ENCODE measurements around the gene ZNF677.
"Not testable (repeated sequence)": the region's sequence is repeated elsewhere in the genome, so short reads cannot be mapped to it uniquely, and the experiment has no call there.

The ZNF677 gene

DNA sequence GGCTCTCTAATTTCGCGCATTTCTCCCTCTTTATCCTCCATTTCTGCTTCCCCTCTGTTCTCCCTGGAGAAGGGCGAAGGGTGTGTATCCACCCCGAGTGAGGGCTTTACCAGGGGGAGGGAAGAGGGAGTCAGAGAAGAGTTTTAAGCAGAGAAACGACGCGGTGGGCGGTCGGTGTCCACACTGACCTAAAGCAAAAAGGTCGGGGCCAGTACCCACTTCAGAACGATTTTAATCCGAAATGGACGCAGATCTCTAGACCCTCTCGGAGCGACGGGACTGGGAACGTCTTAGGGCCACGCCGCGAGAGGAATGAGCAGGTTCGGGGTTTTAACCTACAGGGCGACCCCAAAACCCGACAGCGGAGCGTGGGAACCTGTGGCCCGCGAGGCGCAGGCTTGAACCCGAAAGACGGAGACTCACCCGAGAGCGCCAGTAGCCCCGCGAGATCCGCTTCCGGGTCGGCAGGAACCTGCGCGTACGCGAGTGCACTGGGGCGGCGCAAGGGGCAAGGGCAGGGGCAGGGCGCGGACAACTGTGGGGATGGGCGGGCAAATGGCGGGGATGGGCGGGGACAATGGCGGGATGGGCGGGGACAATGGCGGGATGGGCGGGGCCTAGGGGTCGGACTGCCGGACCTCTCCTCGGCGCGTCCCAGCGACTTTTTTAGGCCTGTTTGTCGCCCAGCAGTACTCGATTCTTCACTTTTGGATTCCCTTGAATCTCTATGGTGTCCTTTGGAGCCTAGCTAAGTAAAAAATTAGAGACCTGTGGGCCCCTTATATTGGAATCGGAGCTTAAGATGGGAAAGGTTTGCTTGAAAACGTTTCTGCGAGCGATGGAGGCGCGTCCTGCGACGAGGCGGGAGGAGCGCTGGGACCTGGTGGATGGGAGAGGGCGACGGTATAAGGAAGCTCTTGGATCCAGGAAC, at the start of gene ZNF677:
TSS of gene ZNF677 (minus strand) at position 463 of the 931 bp plus-strand sequence. CDS start 3,323 bp downstream, outside the sequence.
- no peak for DNase-seq

DNA sequence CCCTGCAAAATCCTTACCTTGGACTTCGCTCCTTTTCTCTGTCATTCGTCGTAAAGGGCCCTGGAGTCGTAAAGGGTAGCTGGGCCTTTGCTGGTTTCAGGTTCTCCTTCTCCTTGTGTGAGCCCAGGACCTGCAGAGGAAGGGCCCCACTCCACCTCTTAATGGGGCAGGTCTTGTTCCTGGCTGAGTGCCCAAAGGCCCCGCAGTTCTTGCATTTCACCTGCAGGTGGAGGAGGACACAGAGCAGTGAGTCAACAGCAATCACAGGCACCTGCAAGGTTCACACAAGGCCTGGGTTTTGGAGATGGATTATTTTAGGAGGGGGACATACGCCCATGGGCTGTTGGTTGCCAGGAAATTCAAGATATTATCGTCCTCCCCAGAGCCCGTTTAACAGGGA, 46.7 kb upstream of the ZNF677 start:
- DNase-seq, result not testable (repeated sequence)

DNA sequence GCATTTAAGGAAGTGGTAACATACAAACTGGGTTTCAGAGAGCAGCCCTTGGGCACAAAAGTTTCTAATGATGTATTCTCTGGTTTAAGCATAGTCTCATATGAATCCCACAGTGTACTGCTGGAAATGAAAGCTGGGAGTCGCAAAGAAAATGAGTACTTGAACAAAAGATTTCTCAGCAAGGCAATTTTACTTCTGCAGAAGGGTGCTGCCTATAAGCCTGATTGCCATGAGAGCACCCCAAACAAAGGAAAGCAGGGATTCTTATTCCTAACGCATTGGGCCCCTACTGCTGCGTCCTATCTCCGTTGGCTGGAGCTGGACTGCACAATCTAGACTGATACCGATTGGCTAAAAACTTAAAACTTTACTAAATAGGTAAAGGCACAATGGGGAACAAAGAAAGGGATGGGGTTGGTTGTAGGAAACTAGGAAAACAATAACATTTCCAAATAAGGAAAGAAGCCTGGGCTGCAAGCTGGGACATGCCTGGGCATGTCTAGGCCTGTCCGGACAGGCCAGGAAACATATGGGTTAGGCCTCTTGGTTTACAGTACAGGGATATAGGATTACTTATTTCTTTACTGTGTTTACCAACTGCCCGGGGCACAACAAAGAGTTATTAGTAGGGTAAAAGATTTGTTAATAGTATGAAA, 40.2 kb upstream of the ZNF677 start:
- no peak for DNase-seq

DNA sequence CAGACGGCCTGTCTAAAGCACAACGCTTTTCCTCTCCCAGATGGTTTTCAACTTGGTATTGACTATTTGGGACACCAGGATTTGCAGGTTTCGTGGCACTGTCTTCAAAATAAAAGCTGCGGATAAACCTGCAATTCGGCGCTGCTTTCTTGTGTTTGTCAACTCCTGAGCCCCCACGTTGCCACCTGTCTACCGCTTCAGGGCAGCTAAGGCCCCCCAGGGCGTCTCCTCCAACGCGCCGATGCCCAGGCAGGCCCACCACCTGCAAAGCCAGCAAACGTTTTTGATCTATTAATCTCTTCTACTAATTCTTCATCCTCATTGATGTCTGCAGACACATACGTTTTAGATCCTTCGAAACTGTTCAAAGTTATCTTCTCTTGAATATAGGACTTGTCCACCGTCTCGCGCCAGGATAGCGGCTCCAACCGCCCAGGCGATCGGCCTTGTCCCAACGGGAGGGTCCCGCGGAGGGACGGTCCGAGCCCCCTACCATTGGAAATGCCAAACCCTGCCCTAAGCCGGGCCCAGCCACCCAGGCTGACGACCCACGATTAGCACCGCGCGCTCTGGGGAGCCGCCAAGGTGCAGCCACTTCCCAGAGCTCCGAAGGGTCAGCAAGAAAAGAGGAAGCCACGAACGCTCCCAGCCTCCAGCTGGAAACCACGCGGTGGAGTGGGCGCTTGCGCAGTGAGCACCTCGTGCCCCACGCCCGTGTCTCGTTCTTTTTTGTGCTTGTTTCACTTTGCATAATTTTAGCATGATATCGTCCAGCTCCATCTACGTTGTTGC, 36.3 kb upstream of the ZNF677 start:
- DNase-seq, result no peak

DNA sequence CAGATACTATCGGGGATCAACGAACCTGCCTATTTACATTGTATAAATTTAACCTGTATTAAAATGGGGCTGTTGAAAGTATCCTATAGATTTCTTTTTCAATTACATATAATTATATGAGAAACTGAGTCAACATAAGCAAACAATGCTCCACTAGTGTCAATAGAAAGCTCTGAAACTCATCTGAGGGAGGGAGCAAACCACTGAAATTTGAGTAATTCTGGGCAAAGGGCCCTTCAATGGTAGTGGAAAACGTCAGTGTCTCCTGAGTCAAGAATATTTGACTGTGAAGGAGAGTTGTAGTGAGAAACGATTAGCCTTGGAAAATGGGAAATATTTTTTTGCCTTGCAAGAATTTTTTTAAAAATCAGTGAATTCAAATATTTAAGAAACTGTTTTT, 30.4 kb upstream of the ZNF677 start:
- no peak for DNase-seq

DNA sequence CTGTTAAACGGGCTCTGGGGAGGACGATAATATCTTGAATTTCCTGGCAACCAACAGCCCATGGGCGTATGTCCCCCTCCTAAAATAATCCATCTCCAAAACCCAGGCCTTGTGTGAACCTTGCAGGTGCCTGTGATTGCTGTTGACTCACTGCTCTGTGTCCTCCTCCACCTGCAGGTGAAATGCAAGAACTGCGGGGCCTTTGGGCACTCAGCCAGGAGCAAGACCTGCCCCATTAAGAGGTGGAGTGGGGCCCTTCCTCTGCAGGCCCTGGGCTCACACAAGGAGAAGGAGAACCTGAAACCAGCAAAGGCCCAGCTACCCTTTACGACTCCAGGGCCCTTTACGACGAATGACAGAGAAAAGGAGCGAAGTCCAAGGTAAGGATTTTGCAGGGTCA, 27.3 kb upstream of the ZNF677 start:
- DNase-seq, result not testable (repeated sequence)

DNA sequence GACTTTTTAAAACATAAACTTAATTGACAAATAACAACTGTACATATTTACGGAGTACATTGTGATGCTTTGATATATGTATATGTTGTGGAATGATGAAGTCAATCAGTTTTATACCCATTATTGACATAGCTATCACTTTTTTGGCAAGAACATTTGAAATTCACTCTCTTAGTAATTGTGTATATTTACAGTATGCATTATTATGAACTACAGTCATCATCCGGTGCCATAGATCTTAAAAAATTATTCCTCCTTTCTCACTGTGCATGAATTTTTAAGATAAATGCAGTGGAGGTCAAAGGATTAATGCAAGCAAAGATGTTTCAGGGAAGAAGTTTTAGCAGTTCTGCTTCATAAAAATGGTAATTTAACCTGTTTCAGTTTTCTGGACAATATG, 20.8 kb upstream of the ZNF677 start:
- DNase-seq, result no peak

DNA sequence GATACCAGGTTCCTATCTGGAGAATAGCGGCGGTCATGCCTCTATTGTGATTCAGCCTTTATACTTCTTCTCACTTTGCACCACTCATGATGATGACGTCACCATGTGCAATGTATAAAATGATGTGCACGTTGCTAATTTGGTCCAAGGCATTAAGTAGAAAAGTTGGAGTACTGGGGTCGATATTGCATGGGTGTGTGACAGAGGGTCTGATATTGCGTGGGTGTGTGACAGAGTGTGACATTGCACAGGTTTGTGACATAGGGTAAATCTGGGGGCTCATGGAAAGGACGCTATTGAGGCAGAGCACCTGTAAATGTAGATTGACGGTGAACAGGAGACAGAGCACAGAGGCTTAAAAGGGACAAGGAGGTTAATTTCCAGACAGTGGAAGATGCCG, 17.4 kb upstream of the ZNF677 start:
- DNase-seq, result no peak

DNA sequence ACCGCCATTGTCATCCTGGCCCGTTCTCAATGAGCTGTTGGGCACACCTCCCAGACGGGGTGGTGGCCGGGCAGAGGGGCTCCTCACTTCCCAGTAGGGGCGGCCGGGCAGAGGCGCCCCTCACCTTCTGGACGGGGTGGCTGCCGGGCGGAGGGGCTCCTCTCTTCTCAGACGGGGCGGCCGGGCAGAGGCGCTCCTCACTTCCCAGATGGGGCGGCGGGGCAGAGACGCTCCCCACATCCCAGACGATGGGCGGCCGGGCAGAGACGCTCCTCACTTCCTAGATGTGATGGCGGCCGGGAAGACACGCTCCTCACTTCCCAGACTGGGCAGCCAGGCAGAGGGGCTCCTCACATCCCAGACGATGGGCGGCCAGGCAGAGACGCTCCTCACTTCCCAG, 15.2 kb upstream of the ZNF677 start:
- DNase-seq, result not testable (repeated sequence)

DNA sequence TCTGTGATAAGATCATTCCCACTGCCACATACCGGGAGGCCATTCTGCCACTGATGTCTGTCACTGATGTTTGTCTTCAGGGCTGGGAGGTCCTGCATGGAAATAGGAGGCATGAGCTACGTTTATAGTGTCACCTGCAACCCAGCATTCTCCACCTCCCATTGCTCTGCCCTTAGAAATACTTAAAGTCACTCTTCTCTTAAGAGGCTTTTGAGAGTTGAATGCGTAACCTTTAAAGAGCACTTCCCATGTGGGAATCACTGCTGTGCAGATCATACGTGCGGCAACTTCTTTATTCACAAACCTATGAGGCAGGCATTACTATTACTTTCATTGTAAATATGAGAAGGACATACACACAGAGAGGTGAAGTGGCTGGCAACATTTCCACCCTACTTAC, 12.9 kb upstream of the ZNF677 start, which contains the start of gene VN1R4:
TSS of gene VN1R4 (minus strand) at position 101 of the 400 bp plus-strand sequence. CDS start at position 43, 58 bp downstream.
- DNase-seq, result not testable (repeated sequence)

DNA sequence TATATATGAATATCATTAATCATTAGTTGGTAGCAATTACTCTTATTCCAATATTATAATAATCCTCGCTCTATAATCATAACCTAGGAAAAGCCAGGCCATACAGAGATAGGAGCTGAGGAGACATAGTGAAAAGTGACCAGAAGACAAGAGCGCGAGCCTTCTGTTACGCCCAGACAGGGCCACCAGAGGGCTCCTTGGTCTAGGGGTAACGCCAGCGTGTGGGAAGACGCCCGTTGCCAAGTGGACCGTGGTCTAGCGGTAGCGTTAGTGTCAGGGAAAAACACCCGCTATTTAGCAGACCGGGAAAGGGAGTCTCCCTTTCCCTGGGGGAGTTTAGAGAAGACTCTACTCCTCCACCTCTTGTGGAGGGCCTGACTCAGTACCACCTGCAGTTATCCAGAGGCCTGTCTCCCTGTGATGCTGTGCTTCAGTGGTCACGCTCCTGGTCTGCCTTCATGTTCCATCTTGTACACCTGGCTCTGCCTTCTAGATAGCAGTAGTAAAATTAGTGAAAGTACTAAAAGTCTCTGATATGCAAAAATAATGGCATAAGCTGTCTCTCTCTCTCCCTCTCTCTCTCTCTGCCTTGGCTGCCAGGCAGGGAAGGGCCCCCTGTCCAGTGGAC, 3.2 kb upstream of the ZNF677 start, which contains the start of gene VN1R2:
TSS of gene VN1R2 (plus strand) at position 578 of the 628 bp plus-strand sequence. CDS start 84 bp downstream, outside the sequence.
- not testable (repeated sequence) for DNase-seq

DNA sequence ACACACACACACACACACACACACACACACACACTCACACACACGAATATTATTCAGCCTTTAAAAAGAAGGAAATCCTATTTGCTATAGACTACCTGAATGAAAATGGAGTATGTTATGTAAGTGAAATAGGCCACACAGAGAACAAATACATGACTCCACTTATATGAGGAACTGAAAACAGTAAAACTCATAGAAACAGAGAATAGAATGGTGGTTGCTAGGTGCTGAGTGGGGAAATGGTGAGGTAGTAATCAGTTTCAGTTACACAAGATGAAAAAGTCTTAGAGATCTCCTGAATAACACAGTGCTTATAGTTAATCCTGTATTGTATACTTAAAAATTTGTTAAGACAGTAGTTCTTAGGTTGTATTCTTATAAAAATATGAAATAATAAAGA, 8.2 kb downstream of the ZNF677 start:
- no peak for DNase-seq

DNA sequence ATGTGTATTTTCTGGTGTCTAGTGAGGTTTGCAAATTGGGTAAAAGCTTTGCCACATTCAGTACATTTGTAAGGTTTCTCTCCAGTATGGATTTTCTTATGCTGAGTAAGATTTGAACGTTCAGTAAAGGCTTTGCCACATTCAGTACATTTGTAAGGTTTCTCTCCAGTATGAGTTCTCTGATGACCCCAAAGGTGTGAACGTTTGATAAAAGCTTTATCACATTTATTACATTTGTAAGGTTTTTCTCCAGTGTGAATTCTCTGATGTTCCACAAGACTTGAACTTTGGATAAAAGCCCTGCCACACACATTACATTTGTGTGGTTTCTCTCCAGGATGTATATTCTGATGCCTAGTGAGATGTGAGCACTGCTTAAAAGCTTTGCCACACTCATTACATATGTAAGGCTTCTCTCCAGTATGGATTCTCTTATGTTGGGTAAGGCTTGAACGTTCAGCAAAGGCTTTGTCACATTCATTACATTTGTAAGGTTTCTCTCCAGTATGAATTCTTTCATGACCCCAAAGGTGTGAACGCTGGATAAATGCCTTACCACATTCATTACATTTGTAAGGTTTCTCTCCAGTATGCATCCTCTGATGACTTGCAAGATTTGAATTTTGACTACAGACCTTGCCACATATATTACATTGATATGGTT, 17.4 kb downstream of the ZNF677 start:
- no peak for DNase-seq

DNA sequence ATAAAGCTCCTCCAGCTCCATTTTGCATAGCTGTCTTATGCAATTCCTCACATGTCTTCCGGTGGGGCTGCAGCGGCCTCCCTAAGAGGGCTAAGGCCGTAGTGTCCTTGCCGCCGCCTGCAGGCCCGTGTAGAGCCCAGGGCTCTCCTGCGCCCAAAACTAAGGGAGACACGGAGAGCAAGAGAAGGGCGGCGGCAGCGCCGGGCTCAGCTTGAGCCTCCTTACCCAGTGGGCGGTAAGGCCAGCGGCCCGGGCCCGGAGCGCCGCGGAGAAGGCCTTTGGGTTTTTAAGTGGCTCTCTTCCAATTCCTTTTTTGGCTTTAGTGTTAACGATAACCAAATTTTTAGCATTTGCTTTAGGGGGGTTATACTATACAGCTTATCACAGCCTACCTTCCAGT, 30.1 kb downstream of the ZNF677 start:
- DNase-seq, result no peak

DNA sequence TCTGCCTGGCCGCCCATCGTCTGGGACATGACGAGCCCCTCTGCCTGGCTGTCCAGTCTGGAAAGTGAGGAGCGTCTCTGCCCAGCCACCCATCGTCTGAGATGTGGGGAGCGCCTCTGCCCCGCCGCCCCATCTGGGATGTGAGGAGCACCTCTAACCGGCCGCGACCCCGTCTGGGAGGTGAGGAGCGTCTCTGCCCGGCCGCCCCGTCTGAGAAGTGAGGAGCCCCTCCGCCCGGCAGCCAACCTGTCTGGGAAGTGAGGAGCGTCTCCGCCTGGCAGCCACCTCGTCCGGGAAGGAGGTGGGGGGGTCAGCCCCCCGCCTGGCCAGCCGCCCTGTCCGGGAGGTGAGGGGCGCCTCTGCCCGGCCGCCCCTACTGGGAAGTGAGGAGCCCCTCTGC, 32.0 kb downstream of the ZNF677 start:
- not testable (repeated sequence) for DNase-seq

DNA sequence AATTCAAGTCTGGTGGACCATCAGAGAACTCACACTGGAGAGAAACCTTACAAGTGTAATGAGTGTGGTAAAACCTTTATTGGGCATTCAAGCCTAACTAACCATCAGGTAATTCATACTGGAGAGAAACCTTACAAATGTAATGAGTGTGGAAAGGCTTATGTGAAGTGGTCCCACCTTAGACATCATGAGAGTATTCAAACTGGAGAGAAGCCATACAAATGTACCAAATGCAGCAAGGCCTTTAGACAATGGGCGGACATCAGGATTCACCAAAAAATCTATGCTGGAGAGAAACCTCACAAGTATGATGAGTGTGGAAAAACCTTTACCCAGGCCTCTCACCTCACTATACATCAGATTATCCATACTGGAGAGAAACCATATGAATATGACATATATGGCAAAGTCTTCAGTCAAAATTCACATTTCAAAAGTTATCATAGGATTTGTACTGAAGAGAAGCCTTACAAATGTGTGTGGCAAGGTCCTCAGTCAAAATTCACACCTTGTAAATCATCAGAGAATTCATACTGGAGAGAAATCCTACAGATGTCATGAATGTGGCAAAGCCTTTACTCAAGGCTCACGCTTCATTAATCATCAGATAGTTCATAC, 41.9 kb downstream of the ZNF677 start:
- no peak for DNase-seq

DNA sequence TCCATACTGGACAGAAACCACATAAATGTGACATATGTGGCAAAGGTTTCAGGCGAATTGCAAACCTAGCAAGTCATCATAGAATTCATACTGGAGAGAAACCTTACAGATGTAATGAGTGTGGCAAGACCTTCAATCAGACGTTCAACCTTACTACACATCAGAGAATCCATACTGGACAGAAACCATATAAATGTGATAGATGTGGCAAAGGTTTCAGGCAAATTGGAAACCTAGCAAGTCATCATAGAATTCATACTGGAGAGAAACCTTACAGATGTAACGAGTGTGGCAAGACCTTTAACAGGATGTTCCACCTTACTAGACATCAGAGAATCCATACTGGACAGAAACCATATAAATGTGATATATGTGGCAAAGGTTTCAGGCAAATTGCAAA, 43.1 kb downstream of the ZNF677 start:
- DNase-seq, result not testable (repeated sequence)

DNA sequence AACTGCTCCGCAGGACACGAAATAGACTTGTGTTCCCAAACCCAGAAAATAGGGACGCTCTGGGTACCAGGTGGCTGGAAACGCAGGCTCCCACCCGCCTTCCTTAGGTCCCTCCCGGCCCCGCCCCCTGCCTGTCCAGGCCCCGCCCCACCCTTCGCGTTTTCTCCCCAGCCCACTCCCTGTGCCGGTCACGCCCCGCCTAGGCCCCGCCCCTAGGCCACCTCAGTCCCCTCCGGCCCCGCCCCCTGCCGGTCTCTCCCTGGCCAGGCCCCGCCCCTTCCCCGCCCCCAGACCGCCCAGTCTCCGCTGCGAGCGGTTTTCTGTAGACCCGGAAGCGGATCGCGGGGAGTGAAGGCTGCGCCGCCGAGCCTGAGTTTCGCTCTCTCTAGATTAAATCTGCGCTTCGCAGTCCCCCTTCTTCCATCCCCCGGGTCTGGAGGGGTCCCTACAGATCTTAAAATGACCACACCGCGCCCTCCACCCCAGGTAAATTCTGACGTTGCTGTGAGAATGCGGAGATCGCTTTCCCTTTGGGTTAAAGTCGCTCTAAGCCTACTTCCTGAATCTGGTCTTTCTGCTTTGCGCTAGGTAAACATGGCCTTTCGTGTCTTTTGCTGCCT, 57.8 kb downstream of the ZNF677 start:
- no peak for DNase-seq

DNA sequence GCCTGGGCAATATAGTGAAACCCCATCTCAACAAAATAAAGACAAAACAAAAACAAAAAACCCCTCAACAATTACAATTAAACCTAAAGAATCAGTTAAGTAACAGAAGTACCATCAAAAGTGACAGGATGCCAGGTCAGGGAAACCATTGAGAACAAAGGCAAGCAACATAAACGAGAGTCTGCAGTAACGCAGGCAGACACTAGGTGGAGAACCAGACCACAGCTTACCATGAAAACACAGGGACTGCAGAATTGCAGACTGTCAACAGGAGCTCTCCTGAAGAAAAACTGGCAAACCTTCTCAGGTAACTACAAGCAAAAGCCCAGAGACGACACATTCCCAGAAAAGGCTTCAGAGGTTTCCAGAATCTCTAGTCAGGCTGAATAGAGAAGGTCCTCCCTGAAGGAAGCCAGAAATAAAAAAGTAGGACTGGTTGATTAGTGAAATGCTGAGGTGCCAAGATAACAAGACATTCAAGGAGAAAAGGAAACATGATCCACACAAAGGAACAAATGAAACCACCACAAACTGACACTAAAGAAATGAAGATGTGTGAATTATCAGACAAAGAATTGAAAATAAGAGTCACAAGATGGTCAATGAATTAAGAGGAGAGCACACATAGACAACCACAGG, 59.3 kb downstream of the ZNF677 start:
- peak; percentile 1 for DNase-seq

DNA sequence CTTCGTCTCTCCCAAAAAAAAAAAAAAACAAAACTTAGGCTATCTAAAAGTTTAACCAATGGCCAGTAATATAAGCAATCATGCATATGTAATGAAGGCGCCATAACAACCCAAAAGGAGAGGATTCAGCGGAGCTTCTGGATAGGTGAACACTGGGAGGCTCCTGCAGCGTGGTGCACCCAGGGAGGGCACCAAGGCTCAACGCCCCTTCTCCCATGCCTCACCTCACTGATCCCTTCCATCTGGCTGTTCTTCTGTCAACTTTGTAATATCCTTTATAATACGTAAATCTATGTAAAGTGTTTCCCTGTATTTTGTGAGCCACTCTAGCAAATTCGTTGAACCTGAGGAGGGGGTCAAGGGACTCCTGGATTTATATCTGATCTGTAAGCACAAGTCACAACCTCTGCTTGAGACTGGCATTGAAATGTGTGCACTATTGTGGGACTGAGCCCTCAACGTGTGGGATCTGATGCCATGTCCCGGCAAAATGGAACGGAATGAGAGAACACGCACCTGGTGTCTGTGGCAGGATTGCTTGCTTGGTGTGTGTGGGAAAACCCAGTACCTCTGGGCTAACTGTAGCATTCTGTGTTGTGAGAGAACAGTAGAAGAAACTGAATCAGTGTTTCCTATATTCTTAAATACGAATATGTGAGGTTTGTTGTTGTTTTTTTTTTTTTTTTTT, 61.0 kb downstream of the ZNF677 start:
- no peak for DNase-seq

All from NCI-H446 treated with DMSO at 0.1 percent for 48 hours (cell line).